Measurements from ENCODE around the gene MEPCE.

MEPCE gene

DNA sequence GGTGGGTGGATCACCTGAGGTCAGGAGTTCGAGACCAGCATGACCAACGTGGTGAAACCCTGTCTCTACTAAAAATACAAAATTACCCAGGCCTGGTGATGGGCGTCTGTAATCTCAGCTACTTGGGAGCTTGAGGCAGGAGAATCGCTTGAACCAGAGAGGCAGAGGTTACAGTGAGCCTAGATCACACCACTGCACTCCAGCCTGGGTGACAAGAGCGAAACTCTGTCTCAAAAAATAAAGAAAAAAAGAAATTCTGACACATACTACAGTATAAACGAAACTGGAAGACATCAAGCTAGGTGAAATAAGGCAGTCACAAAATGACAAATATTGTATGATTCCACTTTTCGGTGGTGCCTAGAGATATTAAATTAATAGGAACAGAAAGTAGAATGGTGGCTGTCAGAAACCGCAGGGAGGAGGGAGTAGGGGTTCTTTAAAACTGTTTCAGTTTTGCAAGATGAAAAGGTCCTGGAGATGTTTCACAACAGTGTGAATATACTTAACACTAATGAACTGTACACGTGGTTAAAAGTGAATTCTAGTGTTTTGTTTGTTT lies 33.1 kb upstream of the MEPCE start:
- H3K4me1 Mint-ChIP-seq (ENCODE audit: low read depth) = peaks cover 16% of the 10 kb centered on the region
- peaks cover 38% of the 10 kb centered on the region for H3K27me3 Mint-ChIP-seq (ENCODE audit: low read depth)
- H3K27ac Mint-ChIP-seq = peak overlapping the region; percentile 88
- no peaks in the 10 kb centered on the region for H3K36me3 Mint-ChIP-seq (ENCODE audit: low read depth)
- peak overlapping the region; percentile 68 for H3K4me3 Mint-ChIP-seq
- DNase-seq (ENCODE audit: low spot score) = peak; percentile 74
- no peaks in the 10 kb centered on the region for H3K9me3 Mint-ChIP-seq

GRCh38 chr7:100397315-100398081 lies 32.1 kb upstream of the MEPCE start:
- H3K9me3 Mint-ChIP-seq = no peaks in the 10 kb centered on the region
- peaks cover 47% of the 10 kb centered on the region for H3K27me3 Mint-ChIP-seq (ENCODE audit: low read depth)
- no peaks in the 10 kb centered on the region for H3K36me3 Mint-ChIP-seq (ENCODE audit: low read depth)
- H3K27ac Mint-ChIP-seq = peak overlapping the region; percentile 88
- DNase-seq (ENCODE audit: low spot score) = no peak
- H3K4me1 Mint-ChIP-seq (ENCODE audit: low read depth) = peaks cover 16% of the 10 kb centered on the region
- peak overlapping the region; percentile 68 for H3K4me3 Mint-ChIP-seq

DNA sequence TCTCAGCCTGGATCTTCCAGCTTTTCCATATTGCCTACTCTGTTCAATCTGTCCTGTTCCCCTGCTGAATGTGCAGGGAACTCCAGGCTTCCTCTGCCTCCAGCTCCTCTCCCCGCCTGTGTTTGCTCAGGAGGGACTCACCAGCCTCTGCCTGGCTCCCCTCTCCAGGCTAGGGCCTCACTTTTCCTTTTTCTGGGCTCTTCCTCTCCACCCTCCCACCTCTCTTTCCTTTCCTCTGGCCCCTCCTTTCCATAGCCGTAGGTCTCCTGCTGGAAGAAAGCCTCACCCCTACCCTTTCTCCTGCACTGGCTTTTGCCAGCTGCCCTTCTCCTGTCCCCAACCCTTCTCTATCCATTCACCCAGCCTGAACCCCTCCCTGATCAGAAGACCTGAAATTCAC lies 31.4 kb upstream of the MEPCE start:
- H3K27ac Mint-ChIP-seq = peak overlapping the region; percentile 2
- peaks cover 47% of the 10 kb centered on the region for H3K27me3 Mint-ChIP-seq (ENCODE audit: low read depth)
- H3K4me1 Mint-ChIP-seq (ENCODE audit: low read depth) = peaks cover 16% of the 10 kb centered on the region
- no peak for DNase-seq (ENCODE audit: low spot score)
- no peaks in the 10 kb centered on the region for H3K36me3 Mint-ChIP-seq (ENCODE audit: low read depth)
- H3K9me3 Mint-ChIP-seq = no peaks in the 10 kb centered on the region
- no peak overlapping the region for H3K4me3 Mint-ChIP-seq

DNA sequence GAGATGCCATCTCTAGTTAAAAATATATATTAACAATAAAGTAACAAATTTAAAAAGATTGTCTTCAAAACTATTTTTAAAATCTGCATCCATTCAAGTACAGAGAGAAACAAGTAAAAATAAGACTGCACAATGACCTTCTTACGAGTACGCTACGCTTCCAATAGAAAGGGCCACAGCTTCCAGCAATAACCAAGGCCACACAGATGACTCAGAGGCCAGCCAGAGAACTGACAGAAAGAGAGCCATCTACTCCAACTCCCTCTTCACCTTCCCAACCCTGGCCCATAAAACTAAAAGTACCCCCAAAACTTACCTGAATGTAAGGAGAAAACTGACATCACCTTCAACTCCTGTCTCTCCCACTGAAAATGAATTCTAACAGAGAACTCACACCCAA lies 29.6 kb upstream of the MEPCE start:
- Mint-ChIP-seq H3K27me3 (ENCODE audit: low read depth) (peaks cover 47% of the 10 kb centered on the region), H3K36me3 (ENCODE audit: low read depth) (no peaks in the 10 kb centered on the region), H3K4me1 (ENCODE audit: low read depth) (peaks cover 16% of the 10 kb centered on the region)

GRCh38 chr7:100400656-100401055 lies 29.0 kb upstream of the MEPCE start:
- Mint-ChIP-seq H3K4me1 (ENCODE audit: low read depth) (peaks cover 14% of the 10 kb centered on the region), H3K9me3 (no peaks in the 10 kb centered on the region), H3K4me3 (no peak overlapping the region), H3K27me3 (ENCODE audit: low read depth) (peaks cover 42% of the 10 kb centered on the region), H3K27ac (no peak overlapping the region), H3K36me3 (ENCODE audit: low read depth) (no peaks in the 10 kb centered on the region)
- DNase-seq (ENCODE audit: low spot score) = no peak

More for the DNA sequence above, 29.6 kb upstream of the MEPCE start:
- H3K4me3 Mint-ChIP-seq = no peak overlapping the region
- no peaks in the 10 kb centered on the region for H3K9me3 Mint-ChIP-seq
- no peak overlapping the region for H3K27ac Mint-ChIP-seq
- no peak for DNase-seq (ENCODE audit: low spot score)

- no peak overlapping the region for H3K27ac Mint-ChIP-seq
Observed at GRCh38 chr7:100401811-100402210, 27.8 kb upstream of the MEPCE start.

DNA sequence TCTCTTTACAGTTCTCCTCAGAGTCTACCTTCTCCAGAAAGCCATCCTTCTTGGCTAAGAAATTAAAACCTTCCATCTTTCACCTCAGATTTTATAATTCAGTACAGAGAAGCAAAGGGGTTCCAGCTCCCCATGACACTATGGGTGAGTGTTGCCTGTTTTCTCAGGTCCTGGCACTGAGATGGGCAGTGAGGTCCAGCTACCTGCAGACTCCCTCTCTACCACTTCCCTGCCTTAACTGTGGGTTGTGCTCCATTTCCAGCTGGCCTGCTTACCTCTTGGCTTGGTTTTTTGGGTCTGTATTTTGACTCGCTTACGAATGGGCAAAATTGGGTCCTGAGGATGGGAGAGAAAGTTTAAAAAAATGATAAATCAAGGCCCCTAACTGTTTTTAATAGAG lies 27.4 kb upstream of the MEPCE start:
- H3K27ac Mint-ChIP-seq = no peak overlapping the region
- peaks cover 49% of the 10 kb centered on the region for H3K27me3 Mint-ChIP-seq (ENCODE audit: low read depth)
- no peak for DNase-seq (ENCODE audit: low spot score)
- H3K4me3 Mint-ChIP-seq = no peak overlapping the region
- no peaks in the 10 kb centered on the region for H3K36me3 Mint-ChIP-seq (ENCODE audit: low read depth)
- H3K9me3 Mint-ChIP-seq = no peaks in the 10 kb centered on the region
- H3K4me1 Mint-ChIP-seq (ENCODE audit: low read depth) = peaks cover 5% of the 10 kb centered on the region

More at GRCh38 chr7:100401811-100402210, 27.8 kb upstream of the MEPCE start:
- Mint-ChIP-seq H3K36me3 (ENCODE audit: low read depth) (no peaks in the 10 kb centered on the region), H3K4me3 (no peak overlapping the region), H3K9me3 (no peaks in the 10 kb centered on the region), H3K4me1 (ENCODE audit: low read depth) (peaks cover 9% of the 10 kb centered on the region), H3K27me3 (ENCODE audit: low read depth) (peaks cover 46% of the 10 kb centered on the region)
- no peak for DNase-seq (ENCODE audit: low spot score)

GRCh38 chr7:100406767-100407166 lies 22.9 kb upstream of the MEPCE start:
- Mint-ChIP-seq H3K27ac (no peak overlapping the region), H3K27me3 (ENCODE audit: low read depth) (peaks cover 23% of the 10 kb centered on the region), H3K4me1 (ENCODE audit: low read depth) (no peaks in the 10 kb centered on the region), H3K4me3 (no peak overlapping the region), H3K36me3 (ENCODE audit: low read depth) (no peaks in the 10 kb centered on the region), H3K9me3 (no peaks in the 10 kb centered on the region)
- no peak for DNase-seq (ENCODE audit: low spot score)

DNA sequence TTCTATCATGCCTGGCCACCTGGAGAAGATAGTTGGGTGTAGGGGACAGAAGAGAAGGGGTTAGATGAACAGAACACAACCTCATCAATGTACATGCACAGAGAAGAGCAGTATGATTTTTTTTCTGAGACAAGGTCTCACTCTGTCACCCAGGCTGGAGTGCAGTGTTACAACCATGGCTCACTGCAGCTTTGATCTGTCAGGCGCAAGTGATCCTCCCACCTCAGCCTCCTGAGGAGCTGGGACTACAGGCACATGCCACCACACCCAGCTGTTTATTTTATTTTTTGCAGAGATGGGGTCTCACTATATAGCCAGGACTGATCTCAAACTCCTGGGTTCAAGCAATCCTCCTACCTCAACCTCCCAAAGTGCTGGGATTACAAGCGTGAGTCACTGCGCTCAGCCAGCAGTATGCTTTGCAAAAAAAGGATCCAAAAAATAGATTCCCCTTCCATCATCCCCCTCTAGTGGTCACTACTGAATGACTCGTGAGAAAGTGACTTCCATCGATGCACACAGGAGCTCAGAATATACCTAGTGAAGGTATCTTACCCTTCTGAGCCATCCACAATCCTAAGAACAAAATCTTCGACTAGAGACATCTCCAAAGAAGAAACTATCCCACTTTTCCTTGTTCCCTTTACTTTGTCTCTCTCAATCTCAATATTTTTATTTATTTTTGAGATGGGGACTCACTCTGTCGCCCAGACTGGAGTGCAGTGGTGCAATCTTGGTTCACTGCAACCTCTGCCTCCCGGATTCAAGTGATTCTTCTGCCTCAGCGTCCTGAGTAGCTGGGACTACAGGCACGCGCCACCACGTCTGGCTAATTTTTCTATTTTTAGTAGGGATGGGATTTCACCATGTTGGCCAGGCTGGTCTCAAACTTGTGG lies 22.1 kb upstream of the MEPCE start:
- no peaks in the 10 kb centered on the region for H3K4me1 Mint-ChIP-seq (ENCODE audit: low read depth)
- H3K27ac Mint-ChIP-seq = no peak overlapping the region
- H3K27me3 Mint-ChIP-seq (ENCODE audit: low read depth) = peaks cover 20% of the 10 kb centered on the region
- H3K9me3 Mint-ChIP-seq = no peaks in the 10 kb centered on the region
- H3K36me3 Mint-ChIP-seq (ENCODE audit: low read depth) = no peaks in the 10 kb centered on the region
- H3K4me3 Mint-ChIP-seq = no peak overlapping the region
- DNase-seq (ENCODE audit: low spot score) = peak; percentile 31

- peaks cover 8% of the 10 kb centered on the region for H3K4me1 Mint-ChIP-seq (ENCODE audit: low read depth)
Observed at GRCh38 chr7:100411101-100411500, 18.5 kb upstream of the MEPCE start.

DNA sequence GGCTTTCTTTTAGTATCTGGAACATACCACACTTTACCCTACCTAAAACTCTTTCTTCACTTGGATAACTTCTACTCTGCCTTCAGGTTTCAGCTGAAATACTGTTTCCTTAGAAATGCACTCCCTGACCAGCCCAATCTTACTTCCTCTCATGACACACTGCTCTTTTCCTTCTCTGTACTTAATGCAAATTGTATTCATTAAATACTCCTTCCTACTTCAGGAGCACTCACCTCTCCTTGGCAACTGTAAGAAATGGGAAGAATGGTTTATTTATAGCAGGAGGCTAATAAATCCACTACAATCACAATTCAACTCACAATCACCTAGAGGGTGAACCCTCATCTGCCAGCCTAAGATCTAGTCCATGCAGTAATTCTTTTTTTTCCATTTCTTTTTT lies 16.3 kb upstream of the MEPCE start:
- no peak overlapping the region for H3K27ac Mint-ChIP-seq
- no peak overlapping the region for H3K4me3 Mint-ChIP-seq
- H3K4me1 Mint-ChIP-seq (ENCODE audit: low read depth) = peaks cover 8% of the 10 kb centered on the region
- no peaks in the 10 kb centered on the region for H3K36me3 Mint-ChIP-seq (ENCODE audit: low read depth)
- no peaks in the 10 kb centered on the region for H3K9me3 Mint-ChIP-seq
- no peak for DNase-seq (ENCODE audit: low spot score)
- peaks cover 5% of the 10 kb centered on the region for H3K27me3 Mint-ChIP-seq (ENCODE audit: low read depth)

More at GRCh38 chr7:100411101-100411500, 18.5 kb upstream of the MEPCE start:
- Mint-ChIP-seq H3K27me3 (ENCODE audit: low read depth) (peaks cover 13% of the 10 kb centered on the region), H3K9me3 (no peaks in the 10 kb centered on the region), H3K4me3 (no peak overlapping the region), H3K27ac (no peak overlapping the region), H3K36me3 (ENCODE audit: low read depth) (no peaks in the 10 kb centered on the region)
- no peak for DNase-seq (ENCODE audit: low spot score)

DNA sequence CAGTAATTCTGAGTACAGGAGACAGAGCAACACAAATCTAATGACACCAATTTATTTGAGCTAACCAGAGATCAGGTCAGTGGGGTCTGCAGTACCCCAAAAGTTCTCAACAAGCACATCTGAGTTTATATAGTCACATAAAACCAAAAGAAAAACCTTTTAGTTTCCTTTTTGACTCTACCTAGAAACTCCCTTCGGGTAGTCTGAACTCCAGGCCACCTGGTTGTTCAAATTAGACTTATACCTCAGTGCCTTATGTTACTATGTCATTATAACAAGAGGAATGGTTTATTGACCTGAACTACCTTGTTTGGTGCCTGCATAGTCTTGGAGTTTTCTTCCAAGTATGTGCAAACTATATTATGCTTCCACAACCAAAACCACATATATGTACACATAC lies 15.7 kb upstream of the MEPCE start:
- Mint-ChIP-seq H3K27ac (no peak overlapping the region), H3K4me1 (ENCODE audit: low read depth) (peaks cover 8% of the 10 kb centered on the region), H3K4me3 (no peak overlapping the region), H3K9me3 (no peaks in the 10 kb centered on the region), H3K36me3 (ENCODE audit: low read depth) (no peaks in the 10 kb centered on the region), H3K27me3 (ENCODE audit: low read depth) (peaks cover 5% of the 10 kb centered on the region)
- no peak for DNase-seq (ENCODE audit: low spot score)

DNA sequence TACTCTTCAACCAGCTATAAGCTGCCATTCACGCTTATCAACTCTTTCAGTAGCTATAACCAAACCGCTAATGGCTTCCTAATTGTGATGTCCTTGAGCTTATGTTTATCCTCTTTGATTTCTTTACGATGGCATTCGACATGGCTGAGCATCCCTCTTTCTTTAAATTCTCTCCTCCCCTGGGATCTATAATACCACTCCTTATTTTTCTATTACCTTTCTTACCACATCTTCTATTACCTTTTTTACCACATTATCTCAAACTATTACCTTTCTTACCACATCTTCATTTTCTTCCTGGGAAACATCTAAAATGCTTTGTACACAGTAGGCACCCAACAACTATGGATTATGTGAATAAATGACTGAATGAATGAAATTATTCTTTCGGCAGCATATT lies 14.2 kb upstream of the MEPCE start:
- H3K27me3 Mint-ChIP-seq (ENCODE audit: low read depth) = peaks cover 5% of the 10 kb centered on the region
- H3K9me3 Mint-ChIP-seq = no peaks in the 10 kb centered on the region
- H3K4me3 Mint-ChIP-seq = no peak overlapping the region
- no peak for DNase-seq (ENCODE audit: low spot score)
- H3K36me3 Mint-ChIP-seq (ENCODE audit: low read depth) = no peaks in the 10 kb centered on the region
- H3K4me1 Mint-ChIP-seq (ENCODE audit: low read depth) = peaks cover 8% of the 10 kb centered on the region
- H3K27ac Mint-ChIP-seq = no peak overlapping the region

Measured in T-helper 2 cell treated with Interferon-gamma antibody and Interleukin-4, amounts not matched to agents 5 μg/mL and 100 μg/mL, for 36 hours (primary cell).